ENCODE results near the gene USP16.

DNA sequence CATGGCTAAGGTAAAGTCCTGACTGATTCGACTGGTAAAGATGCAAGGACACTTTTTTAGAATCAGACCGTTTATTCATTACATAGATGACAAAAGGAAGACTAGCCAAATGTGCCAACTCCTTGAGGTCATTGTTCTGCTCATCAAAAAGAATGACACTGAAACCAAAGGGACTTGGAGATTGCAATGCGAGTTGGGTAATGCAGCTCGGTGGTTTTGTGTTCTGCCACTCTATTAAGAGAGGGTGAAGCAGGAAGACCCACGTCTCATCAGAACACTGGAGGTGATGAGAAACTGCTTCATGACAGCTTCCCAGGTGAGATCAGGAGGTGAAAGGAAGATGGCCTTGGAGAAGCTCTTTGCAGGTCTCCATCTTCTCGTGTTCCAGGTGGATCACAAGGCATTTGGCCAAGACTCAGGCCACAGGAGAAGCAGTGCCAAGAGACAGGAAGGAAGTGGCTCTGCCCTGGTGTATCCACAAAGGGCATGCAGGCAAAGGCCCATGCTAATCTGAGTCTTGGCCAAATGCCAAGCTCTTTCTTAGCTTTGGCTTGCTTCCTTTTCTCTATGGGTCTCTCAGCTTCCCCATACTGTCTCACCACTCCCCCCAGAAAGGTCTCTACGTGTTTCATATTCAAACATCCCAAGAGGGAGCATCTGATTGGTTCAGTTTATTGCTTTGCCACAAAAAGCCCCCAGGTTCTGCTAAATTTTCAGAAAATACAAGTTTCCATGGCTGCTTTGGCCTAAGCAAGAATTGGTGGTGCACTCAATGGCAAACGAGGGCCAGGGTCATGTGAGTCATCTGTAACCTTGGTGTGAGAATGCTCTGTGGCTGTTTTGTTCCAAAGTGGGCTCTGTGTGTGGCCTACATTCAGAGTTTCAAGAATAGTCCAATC lies 54.6 kb downstream of the USP16 start:
- TF ChIP-seq, protein P1, sequence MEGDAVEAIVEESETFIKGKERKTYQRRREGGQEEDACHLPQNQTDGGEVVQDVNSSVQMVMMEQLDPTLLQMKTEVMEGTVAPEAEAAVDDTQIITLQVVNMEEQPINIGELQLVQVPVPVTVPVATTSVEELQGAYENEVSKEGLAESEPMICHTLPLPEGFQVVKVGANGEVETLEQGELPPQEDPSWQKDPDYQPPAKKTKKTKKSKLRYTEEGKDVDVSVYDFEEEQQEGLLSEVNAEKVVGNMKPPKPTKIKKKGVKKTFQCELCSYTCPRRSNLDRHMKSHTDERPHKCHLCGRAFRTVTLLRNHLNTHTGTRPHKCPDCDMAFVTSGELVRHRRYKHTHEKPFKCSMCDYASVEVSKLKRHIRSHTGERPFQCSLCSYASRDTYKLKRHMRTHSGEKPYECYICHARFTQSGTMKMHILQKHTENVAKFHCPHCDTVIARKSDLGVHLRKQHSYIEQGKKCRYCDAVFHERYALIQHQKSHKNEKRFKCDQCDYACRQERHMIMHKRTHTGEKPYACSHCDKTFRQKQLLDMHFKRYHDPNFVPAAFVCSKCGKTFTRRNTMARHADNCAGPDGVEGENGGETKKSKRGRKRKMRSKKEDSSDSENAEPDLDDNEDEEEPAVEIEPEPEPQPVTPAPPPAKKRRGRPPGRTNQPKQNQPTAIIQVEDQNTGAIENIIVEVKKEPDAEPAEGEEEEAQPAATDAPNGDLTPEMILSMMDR (IDR thresholded peaks at IDR 0.05) = no peak
- TF ChIP-seq POLR2AphosphoS5 (IDR thresholded peaks at IDR 0.05) (no peak), POLR2A (IDR thresholded peaks at IDR 0.05) (no peak)

Data from prostate gland (tissue), 2 donors.